Measurements from ENCODE around the gene KCNJ12. TPM values are rescaled to one million over a fixed set of nuclear protein-coding genes. Genes with fewer than 3 reads are reported as not detected.
A peak's percentile ranks its signal among the peaks of the same experiment; 100 is the strongest.
"Not testable (repeated sequence)": the region's sequence is repeated elsewhere in the genome, so short reads cannot be mapped to it uniquely, and the experiment has no call there.

The KCNJ12 gene
- total RNA-seq, 4 donors from 2014 or later = 0.94 to 1.7 TPM; not detected in 2

DNA sequence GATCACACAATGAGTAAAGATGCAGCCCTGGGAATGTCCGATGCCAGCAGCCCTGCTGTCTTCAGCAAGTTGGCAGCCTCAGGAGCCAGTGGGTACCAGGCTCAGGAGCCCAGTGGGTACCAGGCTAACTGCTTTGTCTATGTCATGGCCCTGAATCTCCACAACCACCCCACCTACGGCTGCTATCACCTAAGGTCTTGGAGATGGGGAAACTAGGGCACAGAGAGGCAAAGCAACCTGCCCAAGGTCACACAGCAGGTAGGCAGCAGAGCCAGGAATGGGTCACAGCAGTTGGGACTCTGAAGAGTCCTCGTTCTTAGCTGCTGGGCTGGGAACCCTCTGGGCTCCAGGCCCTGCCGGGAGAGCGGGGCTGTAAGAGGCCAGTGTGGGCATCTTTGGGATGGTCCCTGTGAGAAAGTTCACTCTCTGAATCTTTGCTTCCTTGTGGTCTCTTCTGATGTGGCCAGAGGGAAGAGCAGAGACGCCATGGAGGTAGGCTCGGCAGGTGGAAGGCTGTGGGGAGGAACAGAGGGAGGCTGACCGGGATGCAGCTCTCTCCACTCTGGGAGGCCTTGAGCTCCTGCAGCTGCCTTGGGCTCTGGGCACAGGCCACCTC, 34.1 kb upstream of the KCNJ12 start:
- peak in 1 of 3 donors; percentile 21 for DNase-seq
- not testable (repeated sequence) for H3K9me3 ChIP-seq

DNA sequence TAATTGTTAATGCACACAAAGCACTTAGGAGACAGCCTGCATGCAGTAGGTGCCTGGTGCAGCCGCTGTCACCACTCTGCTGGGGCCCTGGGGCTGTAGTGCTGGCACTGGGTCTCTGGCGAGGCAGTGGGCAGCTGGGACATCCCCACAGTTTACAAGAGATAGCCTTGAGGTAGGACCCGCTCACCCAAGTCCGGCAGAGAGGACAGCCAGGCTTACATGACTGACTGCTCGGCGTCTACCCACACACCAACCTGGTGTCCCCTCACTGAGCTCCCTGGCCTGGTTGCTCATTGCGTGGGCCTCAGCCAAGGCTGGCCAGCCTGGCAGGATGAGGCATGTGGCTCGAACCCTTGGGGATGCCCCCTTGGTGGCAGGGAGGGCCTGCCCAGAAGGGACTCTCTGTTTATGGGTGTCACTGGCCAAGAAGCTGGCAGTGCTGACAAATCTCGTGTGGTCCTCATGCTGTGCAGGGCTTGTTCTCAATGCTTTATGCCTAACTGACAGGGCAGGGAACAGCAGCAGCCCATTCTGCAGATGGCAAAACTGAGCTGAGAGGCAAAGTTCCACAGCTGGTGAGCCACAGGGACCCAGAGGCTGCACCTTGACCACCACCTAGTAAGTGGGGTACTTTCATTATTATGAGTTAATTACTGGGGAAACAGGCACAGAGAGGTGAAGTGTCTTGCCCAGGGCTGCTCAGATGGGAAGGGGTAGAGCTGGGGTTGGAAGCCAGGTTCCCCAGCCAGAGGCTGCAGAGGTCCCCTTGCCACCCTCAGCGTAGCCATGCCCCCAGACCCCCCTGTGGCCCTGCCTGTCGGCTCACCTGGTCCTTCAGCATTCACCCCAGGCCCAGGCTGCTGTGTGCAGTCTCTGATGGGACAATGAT, 32.9 kb upstream of the KCNJ12 start:
- peak in 2 of 3 donors; percentile 40 to 44 for DNase-seq
- H3K4me3 ChIP-seq, H3K36me3 ChIP-seq, H3K27me3 ChIP-seq, H3K9me3 ChIP-seq, H3K27ac ChIP-seq, H3K4me1 ChIP-seq: not testable (repeated sequence)

More for the DNA sequence above, 34.1 kb upstream of the KCNJ12 start:
- H3K27ac ChIP-seq, H3K27me3 ChIP-seq, H3K4me1 ChIP-seq, H3K4me3 ChIP-seq, H3K36me3 ChIP-seq: not testable (repeated sequence)

DNA sequence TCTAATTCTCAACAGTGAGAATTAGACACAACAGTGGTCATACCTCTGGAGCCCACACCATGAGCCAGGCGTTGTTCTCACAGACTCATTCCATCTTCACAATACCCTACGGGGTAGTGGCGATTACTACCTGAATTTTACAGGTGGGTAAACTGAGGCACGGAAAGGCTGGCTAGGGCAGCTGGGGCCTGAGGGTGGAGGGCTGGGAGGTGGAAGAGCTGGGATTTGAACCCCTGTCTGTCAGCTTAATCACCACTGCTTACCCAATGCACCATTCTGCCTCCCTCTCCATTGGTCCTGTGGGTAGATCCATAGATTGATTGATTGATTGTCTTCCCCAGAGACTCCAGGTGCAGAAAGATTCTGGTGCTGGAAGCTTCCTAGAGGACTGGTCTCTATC, 31.4 kb upstream of the KCNJ12 start:
- H3K27ac ChIP-seq, H3K36me3 ChIP-seq, DNase-seq, H3K27me3 ChIP-seq, H3K4me3 ChIP-seq, H3K4me1 ChIP-seq, H3K9me3 ChIP-seq: not testable (repeated sequence)

GRCh38 chr17:21345236-21345635, 30.9 kb upstream of the KCNJ12 start:
- Histone ChIP-seq H3K27ac (no peak overlapping the region), H3K4me1 (no peaks in the 10 kb centered on the region), H3K36me3 (no peaks in the 10 kb centered on the region), H3K9me3 (no peaks in the 10 kb centered on the region), H3K27me3 (no peaks in the 10 kb centered on the region), H3K4me3 (no peak overlapping the region)
- DNase-seq = peak in 2 of 3 donors; percentile 35 to 44
- TF ChIP-seq POLR2A (IDR thresholded peaks at IDR 0.05) (no peak), CTCF (IDR thresholded peaks at IDR 0.05) (no peak)

DNA sequence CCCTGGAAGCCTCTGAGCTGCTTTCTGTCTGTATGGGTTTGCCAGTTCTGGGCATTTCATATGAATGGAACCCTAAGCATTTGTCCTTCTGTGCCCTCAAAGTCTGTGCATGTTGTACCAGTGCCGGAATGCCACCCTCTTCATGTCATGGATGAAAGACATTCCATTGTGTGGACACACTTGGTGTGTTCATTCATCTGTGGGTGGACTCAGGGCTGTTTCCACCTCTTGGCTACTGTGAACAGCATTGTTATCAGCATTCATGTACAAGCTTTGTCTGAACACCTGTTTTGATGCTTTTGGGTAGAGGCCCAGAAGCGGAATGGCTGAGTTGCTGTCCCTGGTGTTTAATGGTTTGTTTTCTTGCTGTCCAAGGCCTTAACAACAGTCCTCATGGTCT, 30.1 kb upstream of the KCNJ12 start:
- not testable (repeated sequence) for DNase-seq, H3K9me3 ChIP-seq, H3K4me3 ChIP-seq, H3K36me3 ChIP-seq, H3K27ac ChIP-seq, H3K27me3 ChIP-seq, H3K4me1 ChIP-seq

DNA sequence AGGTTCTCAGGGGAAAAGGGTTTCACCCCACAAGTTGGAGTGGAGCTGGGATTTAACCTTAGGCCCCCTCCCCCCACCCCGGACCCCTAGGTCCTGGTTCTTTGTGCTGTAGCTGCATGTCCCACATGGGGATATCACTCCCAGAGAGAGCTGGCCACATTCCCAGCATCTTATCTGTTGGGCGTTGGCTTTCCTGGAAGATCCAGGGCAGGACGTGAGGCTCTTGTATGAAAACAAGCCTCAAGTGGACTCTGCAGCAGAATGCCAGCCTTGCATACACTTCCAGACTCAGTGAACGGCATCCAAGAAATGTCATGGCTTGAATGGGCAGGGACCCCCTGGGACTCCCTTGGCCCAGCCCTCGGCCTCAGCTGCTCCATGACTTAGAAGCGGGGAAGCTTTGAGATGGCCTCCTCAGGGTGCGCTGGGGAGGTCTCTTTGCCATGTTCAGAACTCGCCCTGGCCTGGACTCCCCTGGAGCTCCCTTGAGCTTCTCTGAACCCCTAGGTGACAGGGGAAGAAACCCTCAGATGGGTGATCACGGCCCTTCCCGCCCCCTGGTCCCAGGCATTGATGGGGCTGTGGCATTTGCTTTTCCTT, 29.4 kb upstream of the KCNJ12 start:
- not testable (repeated sequence) for H3K4me1 ChIP-seq, H3K9me3 ChIP-seq, H3K27ac ChIP-seq, H3K36me3 ChIP-seq, H3K4me3 ChIP-seq, H3K27me3 ChIP-seq
- DNase-seq = peak in 2 of 3 donors; percentile 48 to 67

- H3K9me3 ChIP-seq, DNase-seq, H3K4me1 ChIP-seq, H3K27me3 ChIP-seq, H3K4me3 ChIP-seq, H3K27ac ChIP-seq, H3K36me3 ChIP-seq: not testable (repeated sequence)
Observed at GRCh38 chr17:21347660-21348059, 28.5 kb upstream of the KCNJ12 start.

DNA sequence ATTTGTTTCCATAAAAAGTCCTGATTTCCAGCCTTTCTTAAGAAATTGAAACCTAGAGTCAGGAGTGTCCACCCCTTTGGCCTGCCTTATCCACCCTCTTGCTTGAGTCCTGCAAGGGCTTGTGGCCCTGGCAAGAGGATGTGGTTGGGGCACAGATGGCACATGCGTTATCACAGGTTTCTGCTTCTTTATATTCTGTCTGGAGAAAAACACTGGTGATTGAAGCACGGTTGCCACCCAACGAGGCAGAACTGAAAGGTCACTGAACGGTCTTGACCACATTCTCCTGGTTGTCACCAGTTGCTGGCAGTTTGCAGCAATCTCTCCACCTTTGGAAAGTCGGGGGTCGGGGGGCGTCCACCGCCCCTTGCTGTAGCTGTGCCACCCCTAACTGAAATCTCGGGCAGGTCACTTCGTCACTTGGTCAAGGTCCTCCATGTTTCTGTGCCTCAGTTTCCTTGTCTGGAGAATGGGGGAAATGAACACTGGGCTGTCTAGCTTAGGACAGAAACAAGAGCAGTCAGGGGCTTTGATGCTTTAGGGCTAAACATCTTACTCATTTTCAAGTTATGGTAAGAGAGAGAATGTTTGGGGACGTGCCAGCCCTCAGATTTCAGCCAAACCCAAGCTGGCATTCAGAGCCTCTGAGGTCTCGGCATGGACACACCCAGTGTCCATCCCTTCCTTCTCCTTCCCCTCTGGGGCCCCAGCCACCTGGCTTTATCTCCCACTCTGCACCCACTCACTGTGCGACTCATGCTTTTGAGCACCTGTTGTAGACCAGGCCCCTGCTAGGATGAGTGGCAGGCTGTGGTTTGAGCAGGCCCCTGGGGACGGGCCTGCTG, 27.9 kb upstream of the KCNJ12 start:
- H3K4me3 ChIP-seq, H3K36me3 ChIP-seq, H3K27me3 ChIP-seq, H3K9me3 ChIP-seq, H3K27ac ChIP-seq, H3K4me1 ChIP-seq: not testable (repeated sequence)
- DNase-seq = peak in 1 of 3 donors; percentile 44

GRCh38 chr17:21348926-21349261, 27.3 kb upstream of the KCNJ12 start:
- H3K27me3 ChIP-seq, H3K9me3 ChIP-seq, H3K4me3 ChIP-seq, DNase-seq, H3K36me3 ChIP-seq, H3K4me1 ChIP-seq, H3K27ac ChIP-seq: not testable (repeated sequence)

DNA sequence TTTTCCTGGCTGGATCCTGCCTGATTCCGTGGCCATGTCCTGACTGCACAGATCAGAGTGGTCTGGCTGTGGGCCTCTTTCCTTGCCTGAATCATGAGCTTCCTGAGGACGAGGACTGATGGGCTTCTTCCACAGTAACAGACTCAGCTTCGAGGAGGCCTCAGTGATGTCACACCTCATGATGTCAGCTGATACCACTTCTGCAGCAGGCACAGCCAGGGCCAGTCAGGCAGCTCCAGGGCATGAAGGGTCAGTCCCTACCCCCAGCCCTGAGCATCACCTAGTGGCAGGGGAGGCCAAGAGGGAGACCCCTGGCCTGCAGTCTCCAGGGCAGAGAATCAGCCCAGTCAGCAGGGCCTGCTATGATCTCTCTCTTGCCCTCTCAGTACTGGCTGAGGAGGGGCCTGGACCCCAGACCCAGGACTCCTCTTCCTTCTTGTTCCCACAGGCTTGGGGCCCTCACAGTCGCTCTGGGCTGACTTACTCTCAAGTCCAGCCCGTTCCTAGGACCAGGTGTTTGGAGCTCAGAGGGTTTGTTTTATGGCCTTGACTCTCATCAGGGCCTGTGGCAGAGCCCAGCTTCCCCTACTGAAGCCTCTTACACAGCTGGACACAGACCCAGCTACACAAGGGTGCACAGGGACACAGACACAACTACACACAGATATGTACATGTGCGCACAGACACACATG, 26.7 kb upstream of the KCNJ12 start:
- H3K9me3 ChIP-seq, H3K27me3 ChIP-seq, H3K36me3 ChIP-seq, H3K4me3 ChIP-seq, H3K4me1 ChIP-seq, H3K27ac ChIP-seq: not testable (repeated sequence)
- peak in 1 of 3 donors; percentile 38 for DNase-seq

- H3K27ac ChIP-seq, H3K9me3 ChIP-seq, H3K36me3 ChIP-seq, H3K4me3 ChIP-seq, H3K27me3 ChIP-seq, H3K4me1 ChIP-seq: not testable (repeated sequence)
- DNase-seq = peak in 2 of 3 donors; percentile 10 to 13
Observed at GRCh38 chr17:21350495-21350894, 25.7 kb upstream of the KCNJ12 start.

Measured in Peyer's patch (tissue), 4 donors.